Fibroblast of lung (primary cell): ENCODE data around the gene CACTIN. TPM values are rescaled to one million over a fixed set of nuclear protein-coding genes. Genes with fewer than 3 reads are reported as not detected.
A peak's percentile ranks its signal among the peaks of the same experiment; 100 is the strongest.

ENCODE experiments used
- DNase-seq, 2 donors: peaks; one replicate each; pipeline versions ENCODE4 v3.0.0 to v3.0.0-alpha.2; 2010; ENCODE audit warnings: low read depth in 2 of 2
- H2AFZ ChIP-seq: 2 replicates; pipeline ENCODE4 v1.5.1; 2012; ENCODE audit warnings: low read length, control low read depth, inconsistent platforms
- H3K27ac ChIP-seq: 2 replicates; pipeline ENCODE4 v1.5.1; 2011; ENCODE audit warnings: low read length, control low read depth; ENCODE audit not compliant: insufficient read depth
- H3K27me3 ChIP-seq: 2 replicates; pipeline ENCODE4 v1.5.1; 2011; ENCODE audit warnings: mild to moderate bottlenecking, low read length; ENCODE audit not compliant: control insufficient read depth, insufficient read depth
- H3K36me3 ChIP-seq: 2 replicates; pipeline ENCODE4 v1.5.1; 2011; ENCODE audit warnings: low read length; ENCODE audit not compliant: control insufficient read depth, insufficient read depth
- H3K4me1 ChIP-seq: 2 replicates; pipeline ENCODE4 v1.5.1; 2011; ENCODE audit warnings: low read length; ENCODE audit not compliant: control insufficient read depth, insufficient read depth; ENCODE audit errors: extremely low read depth
- H3K4me2 ChIP-seq: 2 replicates; pipeline ENCODE4 v1.5.1; 2011; ENCODE audit warnings: low read length, control low read depth; ENCODE audit not compliant: insufficient read depth; ENCODE audit errors: extremely low read depth
- H3K4me3 ChIP-seq, 4 experiments: fragments of 200-600 bp in 1 of 4; sonication (generic) in 1 of 4; replicated peaks in 1 of 4; 2 replicates each; pipeline ENCODE4 v1.5.1; 2011 to 2016; ENCODE audit warnings: low read length in 4 of 4, low read depth in 3 of 4, mild to moderate bottlenecking in 3 of 4, control low read depth in 2 of 4, inconsistent platforms in 1 of 4, mixed read lengths in 1 of 4; ENCODE audit not compliant: insufficient read depth in 1 of 4; ENCODE audit errors: control extremely low read depth in 1 of 4
- H3K79me2 ChIP-seq: 2 replicates; pipeline ENCODE4 v1.5.1; 2012; ENCODE audit warnings: mild to moderate bottlenecking, low read length, inconsistent platforms; ENCODE audit not compliant: control insufficient read depth, insufficient read depth
- H3K9ac ChIP-seq: 2 replicates; pipeline ENCODE4 v1.5.1; 2011; ENCODE audit warnings: mild to moderate bottlenecking, low read length, control low read depth; ENCODE audit not compliant: insufficient read depth
- H3K9me3 ChIP-seq: 2 replicates; pipeline ENCODE4 v1.5.1; 2012; ENCODE audit warnings: low read depth, low read length; ENCODE audit not compliant: control insufficient read depth, insufficient read depth
- H4K20me1 ChIP-seq: 2 replicates; pipeline ENCODE4 v1.5.1; 2011; ENCODE audit warnings: low read length; ENCODE audit not compliant: control insufficient read depth, insufficient read depth; ENCODE audit errors: extremely low read depth
- CTCF ChIP-seq, 2 donors: IDR thresholded peaks in 1 of 2; conservative IDR thresholded peaks in 1 of 2; 1 replicate in 1 of 2; 2 replicates in 1 of 2; pipeline ENCODE4 v1.5.1; 2011 to 2012; ENCODE audit warnings: low read length in 2 of 2, control low read depth in 1 of 2, inconsistent platforms in 1 of 2, low read depth in 1 of 2, mild to moderate bottlenecking in 1 of 2
- EZH2 ChIP-seq: IDR thresholded peaks from 2 replicates; pipeline ENCODE4 v1.5.1; 2012; ENCODE audit warnings: low read length, control low read depth, mild to moderate bottlenecking; ENCODE audit errors: missing control alignments
- polyA minus RNA-seq: library from RNA; depleted of rRNA, polyadenylated mRNA; stranded (reverse); fragments of >200 nt; gene quantifications from 2 replicates; pipeline ENCODE4 v1.2.3, GENCODE V29; 2011; ENCODE audit warnings: low replicate concordance
- polyA plus RNA-seq, 2 donors: library from polyadenylated mRNA; depleted of rRNA in 1 of 2; stranded (reverse) in 1 of 2; unstranded in 1 of 2; fragments of >200 nt; gene quantifications; 2 replicates each; pipeline ENCODE4 v1.2.1, GENCODE V29; 2011 to 2012; ENCODE audit warnings: missing spikeins in 1 of 2
- total RNA-seq: library from RNA; depleted of rRNA; stranded (reverse); fragments of >200 nt; gene quantifications from 2 replicates; pipeline ENCODE4 v1.2.1, GENCODE V29; 2014

Gene CACTIN
- 19.7 and 20.0 TPM in 2 replicates for total RNA-seq
- polyA plus RNA-seq: 6.7 and 9.4 TPM in 2 replicates
- polyA plus RNA-seq (2012): 14.0 and 18.5 TPM in 2 replicates
- 6.6 and 15.0 TPM in 2 replicates for polyA minus RNA-seq

DNA sequence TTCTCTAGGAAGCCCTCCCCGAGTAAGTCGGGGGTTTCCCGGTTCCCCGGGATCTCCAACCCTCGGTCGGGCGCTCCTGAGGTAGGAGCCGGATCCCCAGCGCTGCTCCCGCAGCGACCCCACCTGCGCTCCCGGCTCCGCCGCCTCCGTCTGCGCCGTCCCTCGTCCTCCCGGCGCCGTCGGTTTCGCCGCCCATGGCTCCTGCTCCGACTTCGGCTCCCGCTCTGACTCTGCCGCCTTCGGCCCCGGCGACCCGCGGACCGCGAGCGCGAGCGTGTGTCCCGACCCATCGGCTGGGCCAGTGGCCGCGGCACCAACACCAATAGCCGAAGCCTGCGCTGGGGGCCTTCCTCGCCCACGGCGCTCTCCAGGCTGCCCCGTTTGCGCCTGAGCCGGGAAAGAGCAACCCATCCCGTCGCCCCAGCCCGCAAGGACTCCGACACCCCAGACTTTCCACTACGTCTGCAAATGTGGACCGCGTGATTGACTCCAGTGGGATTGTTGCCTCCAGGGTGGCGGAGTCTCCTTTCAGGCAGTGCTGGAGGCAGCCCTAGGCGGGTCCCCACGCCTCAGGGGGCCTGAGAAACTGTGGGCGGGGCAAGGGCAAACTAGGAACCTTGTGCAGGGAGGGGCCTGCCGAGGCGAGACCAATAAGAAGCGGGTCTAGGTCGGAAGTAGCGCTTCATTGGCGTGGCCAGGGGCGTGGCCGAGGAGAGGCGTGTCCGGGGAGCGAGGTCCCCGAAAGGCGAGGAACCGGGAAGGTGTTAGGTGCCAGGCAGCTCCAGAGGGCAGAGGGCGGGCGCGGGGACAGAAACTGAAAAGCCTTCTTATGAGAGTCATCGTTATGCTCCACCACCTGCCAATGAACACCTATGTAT lies at the start of gene CACTIN:
CACTIN (minus strand) TSS at position 318 of the 878 bp plus-strand sequence; CDS start at position 290, 28 bp downstream.
- H3K27ac ChIP-seq: peak within 1 kb of the TSS; percentile 97
- peak within 1 kb of the TSS; percentile 96 for H3K9ac ChIP-seq
- peaks cover 5% of the 10 kb centered on the region for H3K4me1 ChIP-seq
- H3K27me3 ChIP-seq: no peaks in the 10 kb centered on the region
- TF ChIP-seq CTCF (conservative IDR thresholded peaks at IDR 0.05 in 1 of 2, IDR thresholded peaks at IDR 0.05 in 1 of 2; ENCODE audit: low read depth in 1 of 2, low read length in 2 of 2) (no peak), EZH2 (no peak)
- H2AFZ ChIP-seq: peak within 1 kb of the TSS; percentile 89
- H3K36me3 ChIP-seq: peaks cover 7% of the 10 kb centered on the region
- no peaks in the 10 kb centered on the region for H3K9me3 ChIP-seq
- no peaks in the 10 kb centered on the region for H4K20me1 ChIP-seq
- peak; percentile 97 to 98 for DNase-seq
- H3K79me2 ChIP-seq: peaks cover 26% of the 10 kb centered on the region
- peak within 1 kb of the TSS; percentile 100 for H3K4me2 ChIP-seq
- H3K4me3 ChIP-seq: peak within 1 kb of the TSS; percentile 89 to 100 (median 96)

- TF ChIP-seq EZH2: no peak
- no peak for TF ChIP-seq CTCF (conservative IDR thresholded peaks at IDR 0.05 in 1 of 2, IDR thresholded peaks at IDR 0.05 in 1 of 2; ENCODE audit: low read depth in 1 of 2, low read length in 2 of 2)
- Histone ChIP-seq H4K20me1 (no peaks in the 10 kb centered on the region), H2AFZ (no peak overlapping the region), H3K36me3 (peaks cover 4% of the 10 kb centered on the region), H3K27me3 (no peaks in the 10 kb centered on the region), H3K79me2 (peaks cover 2% of the 10 kb centered on the region), H3K4me2 (no peak overlapping the region), H3K4me3 (no peak overlapping the region), H3K4me1 (peaks cover 23% of the 10 kb centered on the region), H3K9me3 (no peaks in the 10 kb centered on the region), H3K9ac (no peak overlapping the region), H3K27ac (no peak overlapping the region)
- no peak for DNase-seq
These were observed 48.4 kb upstream of the CACTIN start for GRCh38 chr19:3674784-3675543.
